Measurements from ENCODE around the gene EBF3. TPM values are rescaled to one million over a fixed set of nuclear protein-coding genes. Genes with fewer than 3 reads are reported as not detected.

Gene EBF3
- total RNA-seq, 1 experiment from 2014 or later: 0.22 TPM

DNA sequence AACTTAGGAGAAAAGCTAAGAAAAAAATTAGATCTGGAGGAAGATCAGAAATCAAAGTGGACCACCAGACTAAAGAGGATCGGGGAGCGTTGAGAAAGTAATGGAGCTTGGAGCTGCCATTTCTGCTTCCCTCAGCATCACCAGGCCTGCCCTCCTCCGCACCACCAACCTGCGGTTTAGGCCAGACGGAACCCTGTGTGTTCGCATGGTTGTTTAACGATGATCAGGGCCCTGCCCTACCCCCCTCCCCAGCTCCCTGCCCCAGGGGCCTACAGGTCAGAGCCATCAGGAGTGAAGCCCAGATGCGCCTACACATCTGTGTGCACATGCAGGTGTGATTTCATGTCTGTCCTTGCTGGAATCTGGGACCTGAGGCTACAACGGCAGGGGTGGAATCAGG lies 45.7 kb downstream of the EBF3 start:
- no peaks in the 10 kb centered on the region for H3K23me2 ChIP-seq (ENCODE audit: insufficient read length, low read depth, low read length, poor library complexity, severe bottlenecking)
- no peak overlapping the region for H3K14ac ChIP-seq (ENCODE audit: insufficient read depth, low read length)
- TF ChIP-seq, protein P1, sequence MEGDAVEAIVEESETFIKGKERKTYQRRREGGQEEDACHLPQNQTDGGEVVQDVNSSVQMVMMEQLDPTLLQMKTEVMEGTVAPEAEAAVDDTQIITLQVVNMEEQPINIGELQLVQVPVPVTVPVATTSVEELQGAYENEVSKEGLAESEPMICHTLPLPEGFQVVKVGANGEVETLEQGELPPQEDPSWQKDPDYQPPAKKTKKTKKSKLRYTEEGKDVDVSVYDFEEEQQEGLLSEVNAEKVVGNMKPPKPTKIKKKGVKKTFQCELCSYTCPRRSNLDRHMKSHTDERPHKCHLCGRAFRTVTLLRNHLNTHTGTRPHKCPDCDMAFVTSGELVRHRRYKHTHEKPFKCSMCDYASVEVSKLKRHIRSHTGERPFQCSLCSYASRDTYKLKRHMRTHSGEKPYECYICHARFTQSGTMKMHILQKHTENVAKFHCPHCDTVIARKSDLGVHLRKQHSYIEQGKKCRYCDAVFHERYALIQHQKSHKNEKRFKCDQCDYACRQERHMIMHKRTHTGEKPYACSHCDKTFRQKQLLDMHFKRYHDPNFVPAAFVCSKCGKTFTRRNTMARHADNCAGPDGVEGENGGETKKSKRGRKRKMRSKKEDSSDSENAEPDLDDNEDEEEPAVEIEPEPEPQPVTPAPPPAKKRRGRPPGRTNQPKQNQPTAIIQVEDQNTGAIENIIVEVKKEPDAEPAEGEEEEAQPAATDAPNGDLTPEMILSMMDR (conservative IDR thresholded peaks at IDR 0.05): no peak
- no peaks in the 10 kb centered on the region for H3K79me2 ChIP-seq (ENCODE audit: insufficient read depth, low read length)
- no peak overlapping the region for H2BK20ac ChIP-seq (ENCODE audit: low read depth, low read length, poor library complexity, severe bottlenecking)
- Mint-ChIP-seq H3K27ac (no peak overlapping the region), H3K9me3 (no peaks in the 10 kb centered on the region; a peak in 2 of 5 replicates), H3K4me1 (no peaks in the 10 kb centered on the region), H3K27me3 (ENCODE audit: low read depth) (no peaks in the 10 kb centered on the region), H3K4me3 (no peak overlapping the region), H3K36me3 (ENCODE audit: insufficient read depth in 1 of 3, low read depth in 3 of 3) (no peaks in the 10 kb centered on the region)
- H2AFZ ChIP-seq (ENCODE audit: low read length): no peak overlapping the region
- no CpG with 5 or more reads among the region's 9 CpGs for WGBS (ENCODE audit: extremely low coverage, insufficient read length, low lambda C conversion rate)
- H3K79me1 ChIP-seq (ENCODE audit: insufficient read depth, low read depth, low read length, poor library complexity, severe bottlenecking): no peaks in the 10 kb centered on the region
- no peaks in the 10 kb centered on the region for H3K27me3 ChIP-seq (ENCODE audit: insufficient read depth, low read length)
- H2BK12ac ChIP-seq (ENCODE audit: insufficient read length, low read depth, low read length): no peak overlapping the region
- H4K91ac ChIP-seq (ENCODE audit: insufficient read length, low read depth, low read length): no peak overlapping the region
- H3K9ac ChIP-seq (ENCODE audit: extremely low read depth, insufficient read length, low read length): no peak overlapping the region
- no peak overlapping the region for H3K27ac ChIP-seq (ENCODE audit: insufficient read length, low read depth, low read length)
- H3K4ac ChIP-seq (ENCODE audit: low read depth, low read length): no peak overlapping the region
- H4K5ac ChIP-seq (ENCODE audit: insufficient read length, low read depth, low read length): no peak overlapping the region
- H3T11ph ChIP-seq (ENCODE audit: low read length): no peak overlapping the region
- H4K8ac ChIP-seq (replicated peaks; ENCODE audit: insufficient read length, low read depth, low read length): no peak overlapping the region
- no peaks in the 10 kb centered on the region for H3K4me1 ChIP-seq (ENCODE audit: insufficient read depth, low read length)
- H2BK15ac ChIP-seq (ENCODE audit: low read depth, low read length): no peak overlapping the region
- DNase-seq: no peak
- H3K9me3 ChIP-seq (ENCODE audit: control insufficient read depth, low read depth, low read length): no peaks in the 10 kb centered on the region
- H3K23ac ChIP-seq (ENCODE audit: insufficient read length, low read depth, low read length): no peak overlapping the region
- H3K4me2 ChIP-seq (ENCODE audit: insufficient read depth, insufficient read length, low read length): no peak overlapping the region
- no peak overlapping the region for H3K56ac ChIP-seq (ENCODE audit: insufficient read length, low read depth, low read length)
- H4K20me1 ChIP-seq (ENCODE audit: control insufficient read depth, insufficient read depth, insufficient read length): peaks cover 5% of the 10 kb centered on the region
- H2AK5ac ChIP-seq (ENCODE audit: insufficient read length, low read length): no peak overlapping the region
- no peak overlapping the region for H2BK120ac ChIP-seq (ENCODE audit: low read depth, low read length, poor library complexity, severe bottlenecking)
- no peak overlapping the region for H3K18ac ChIP-seq (ENCODE audit: insufficient read length, low read depth, low read length)
- H2BK5ac ChIP-seq (ENCODE audit: insufficient read length, low read length): no peak overlapping the region
